CD4-positive, alpha-beta memory T cell (primary cell): Measurements from ENCODE around the gene MS4A4E. TPM values are rescaled to one million over a fixed set of nuclear protein-coding genes. Genes with fewer than 3 reads are reported as not detected.

ENCODE experiments used
- CTCF ChIA-PET: fragments of 350-600 bp; sonication (Branson Sonifier 250); formaldehyde crosslinking; loops from one replicate; lab custom pipeline; 2021; ENCODE audit warnings: inconsistent platforms; ENCODE audit not compliant: partially characterized antibody; lab: Charles Lee
- POLR2A ChIA-PET: fragments of 350-600 bp; sonication (Branson Sonifier 250); formaldehyde crosslinking; loops from one replicate; lab custom pipeline; 2021; ENCODE audit not compliant: partially characterized antibody; lab: Charles Lee
- DNase-seq, 5 donors: peaks; one replicate each; pipeline versions ENCODE4 v3.0.0 to v3.0.0-alpha.2; 2020 to 2022; ENCODE audit warnings: mixed read lengths in 1 of 5
- H3K27ac ChIP-seq: one replicate; pipeline ENCODE4 v1.7.0; 2013; ENCODE audit warnings: low read depth, low read length
- H3K27me3 ChIP-seq: 2 replicates; pipeline ENCODE4 v1.7.0; 2013; ENCODE audit warnings: mild to moderate bottlenecking, low read length, moderate library complexity; ENCODE audit not compliant: insufficient read depth
- H3K36me3 ChIP-seq: 2 replicates; pipeline ENCODE4 v1.7.0; 2013; ENCODE audit warnings: mild to moderate bottlenecking, low read length, moderate library complexity; ENCODE audit not compliant: insufficient read depth
- H3K4me1 ChIP-seq: 2 replicates; pipeline ENCODE4 v1.7.0; 2013; ENCODE audit warnings: mild to moderate bottlenecking, low read length, moderate library complexity; ENCODE audit not compliant: insufficient read depth
- H3K4me3 ChIP-seq, 2 donors: one replicate each; pipeline ENCODE4 v1.7.0; 2013; ENCODE audit warnings: low read length in 2 of 2, mild to moderate bottlenecking in 1 of 2
- H3K9me3 ChIP-seq, 2 donors: one replicate each; pipeline ENCODE4 v1.7.0; 2013; ENCODE audit warnings: low read length in 2 of 2, control low read depth in 1 of 2; ENCODE audit not compliant: control insufficient read depth in 1 of 2
- H3K27ac Mint-ChIP-seq, 7 donors: one replicate each; pipeline ENCODE4 v1.8.0; 2020 to 2021; ENCODE audit warnings: mixed read lengths in 7 of 7, mild to moderate bottlenecking in 6 of 7, inconsistent platforms in 3 of 7, moderate library complexity in 3 of 7
- H3K27me3 Mint-ChIP-seq, 2 donors: one replicate each; pipeline ENCODE4 v1.8.0; 2020 to 2021; ENCODE audit warnings: mixed read lengths in 2 of 2
- H3K36me3 Mint-ChIP-seq, 2 donors: one replicate each; pipeline ENCODE4 v1.8.0; 2020 to 2021; ENCODE audit warnings: mixed read lengths in 2 of 2, inconsistent platforms in 1 of 2, mild to moderate bottlenecking in 1 of 2
- H3K4me1 Mint-ChIP-seq, 4 donors: one replicate each; pipeline ENCODE4 v1.8.0; 2020 to 2021; ENCODE audit warnings: mixed read lengths in 4 of 4, mild to moderate bottlenecking in 1 of 4
- H3K4me3 Mint-ChIP-seq, 8 donors: one replicate each; pipeline ENCODE4 v1.8.0; 2020 to 2021; ENCODE audit warnings: mixed read lengths in 8 of 8, mild to moderate bottlenecking in 7 of 8, moderate library complexity in 6 of 8, inconsistent platforms in 3 of 8
- H3K9me3 Mint-ChIP-seq, 8 donors: one replicate each; pipeline ENCODE4 v1.8.0; 2020 to 2021; ENCODE audit warnings: mixed read lengths in 8 of 8, mild to moderate bottlenecking in 5 of 8, inconsistent platforms in 3 of 8, moderate library complexity in 1 of 8
- intact Hi-C: fragments of 100-400 bp; cut with micrococcal nuclease; formaldehyde crosslinking; loops from one replicate; pipeline ENCODE4 v1.15.1; 2023
- polyA plus RNA-seq, 2 donors: library from polyadenylated mRNA; unstranded; fragments of 300-500 nt; fragmentation: Illumina TruSeq; gene quantifications; one replicate each; pipeline ENCODE4 v1.2.3, GENCODE V29; 2021
- total RNA-seq, 2 experiments: library from RNA; stranded (reverse); gene quantifications; one replicate each; pipeline ENCODE4 v1.2.3, GENCODE V29; 2021

MS4A4E gene
- total and polyA plus RNA-seq, 4 experiments from 2014 or later: not detected

GRCh38 chr11:60175860-60176275, 67.1 kb downstream of the MS4A4E start:
- intact Hi-C loops: no loop called here
- Histone ChIP-seq H3K4me1 (no peaks in the 10 kb centered on the region), H3K4me3 (no peak overlapping the region), H3K36me3 (no peaks in the 10 kb centered on the region), H3K9me3 (no peaks in the 10 kb centered on the region), H3K27ac (no peak overlapping the region), H3K27me3 (no peaks in the 10 kb centered on the region)
- peaks cover 0 to 6% (median 4%) of the 10 kb centered on the region in 4 donors for H3K4me1 Mint-ChIP-seq
- H3K4me3 Mint-ChIP-seq: no peak overlapping the region
- H3K27ac Mint-ChIP-seq: peak overlapping the region in 1 of 7 donors; percentile 23
- POLR2A ChIA-PET: no interaction called here
- no peaks in the 10 kb centered on the region for H3K36me3 Mint-ChIP-seq
- CTCF ChIA-PET: no interaction called here
- peaks cover 0 to 2% (median 0%) of the 10 kb centered on the region in 8 donors for H3K9me3 Mint-ChIP-seq
- no peak for DNase-seq
- peaks cover 9 to 14% of the 10 kb centered on the region in 2 donors for H3K27me3 Mint-ChIP-seq

- Mint-ChIP-seq H3K36me3 (no peaks in the 10 kb centered on the region), H3K27ac (no peak overlapping the region), H3K9me3 (peaks cover 0 to 25% (median 13%) of the 10 kb centered on the region in 8 donors), H3K4me1 (peaks cover 0 to 6% (median 4%) of the 10 kb centered on the region in 4 donors), H3K27me3 (peaks cover 8 to 11% of the 10 kb centered on the region in 2 donors), H3K4me3 (no peak overlapping the region)
- intact Hi-C loops: no loop called here
- no peaks in the 10 kb centered on the region for H3K4me1 ChIP-seq
- no peak overlapping the region for H3K4me3 ChIP-seq
- no peak for DNase-seq
- POLR2A ChIA-PET: no interaction called here
- H3K9me3 ChIP-seq: peaks cover 0 to 5% of the 10 kb centered on the region in 2 donors
- no peak overlapping the region for H3K27ac ChIP-seq
- H3K36me3 ChIP-seq: no peaks in the 10 kb centered on the region
- no peaks in the 10 kb centered on the region for H3K27me3 ChIP-seq
- CTCF ChIA-PET: interaction anchor here (1.5 kb wide), 1 partner anchor 12 kb away, joined by 4 read pairs; no protein-coding TSS in a partner anchor
Measured at GRCh38 chr11:60172011-60172410, 70.9 kb downstream of the MS4A4E start.

DNA sequence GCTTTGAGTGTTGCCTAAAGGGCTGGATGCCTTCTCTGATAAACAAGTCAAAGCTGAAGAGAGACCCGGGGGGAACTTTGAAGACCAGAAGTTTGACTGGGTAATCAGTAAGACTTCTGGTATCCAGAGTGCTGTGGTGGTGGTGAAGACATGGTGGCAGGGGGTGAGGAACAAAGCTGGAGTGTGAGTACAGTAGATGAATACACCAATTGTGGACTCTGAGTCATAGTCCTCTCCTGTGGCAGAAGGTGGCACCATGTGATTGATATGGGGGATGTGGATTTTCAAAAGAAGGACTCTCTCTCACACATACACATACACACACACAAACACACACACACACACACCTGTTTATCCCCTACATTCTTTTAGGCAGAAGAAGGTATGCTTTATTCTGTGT, 72.4 kb downstream of the MS4A4E start:
- intact Hi-C loops: no loop called here
- CTCF ChIA-PET: interaction anchor here (1.5 to 1.6 kb wide), 2 partner anchors 11 to 14 kb away, joined by 3 to 4 read pairs; no protein-coding TSS in a partner anchor
- H3K27ac Mint-ChIP-seq: no peak overlapping the region
- no peak overlapping the region for H3K4me3 ChIP-seq
- DNase-seq: no peak
- no peak overlapping the region for H3K27ac ChIP-seq
- H3K9me3 ChIP-seq: peaks cover 0 to 5% of the 10 kb centered on the region in 2 donors
- no peaks in the 10 kb centered on the region for H3K4me1 ChIP-seq
- H3K27me3 Mint-ChIP-seq: peaks cover 10 to 16% of the 10 kb centered on the region in 2 donors
- no peaks in the 10 kb centered on the region for H3K36me3 ChIP-seq
- POLR2A ChIA-PET: no interaction called here
- H3K4me3 Mint-ChIP-seq: no peak overlapping the region
- H3K4me1 Mint-ChIP-seq: peaks cover 0 to under 1% (median under 1%) of the 10 kb centered on the region in 4 donors
- H3K36me3 Mint-ChIP-seq: no peaks in the 10 kb centered on the region
- H3K9me3 Mint-ChIP-seq: peaks cover 0 to 28% (median 13%) of the 10 kb centered on the region in 8 donors
- no peaks in the 10 kb centered on the region for H3K27me3 ChIP-seq

DNA sequence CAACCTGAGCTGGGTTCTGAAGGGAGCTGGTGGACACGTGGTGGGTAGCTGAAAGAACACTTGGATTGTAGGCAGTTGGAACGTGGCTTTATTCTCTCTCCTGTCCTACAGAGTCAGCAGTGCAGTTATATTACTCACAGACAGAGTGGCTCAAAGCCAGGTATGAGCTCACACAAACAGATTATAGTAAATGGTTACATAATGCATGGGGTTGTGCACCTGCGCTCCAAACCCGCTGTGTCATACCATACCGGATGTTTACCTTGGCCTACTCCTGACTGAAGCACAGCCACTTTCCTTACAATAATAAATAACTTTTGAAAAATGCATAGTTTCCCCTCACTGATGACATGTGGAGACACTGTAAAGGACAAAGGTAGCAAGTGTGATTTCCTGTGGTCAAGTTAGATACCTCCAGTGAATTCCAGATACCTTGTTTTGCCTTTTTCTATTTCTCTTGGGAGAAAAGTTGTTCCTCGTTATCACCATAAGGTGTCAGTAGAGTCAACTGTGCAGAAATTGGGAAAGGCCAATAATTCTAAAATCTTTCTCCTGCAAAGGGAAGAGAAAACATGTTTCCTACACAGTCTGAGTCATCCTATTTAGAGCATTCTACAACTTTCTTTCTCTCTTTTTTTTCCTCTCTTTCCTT, 73.5 kb downstream of the MS4A4E start:
- Mint-ChIP-seq H3K4me1 (peaks cover 0 to 4% (median 0%) of the 10 kb centered on the region in 4 donors), H3K27me3 (peaks cover 7 to 11% of the 10 kb centered on the region in 2 donors), H3K9me3 (peaks cover 0 to 28% (median 13%) of the 10 kb centered on the region in 8 donors), H3K36me3 (no peaks in the 10 kb centered on the region), H3K4me3 (no peak overlapping the region), H3K27ac (no peak overlapping the region)
- Histone ChIP-seq H3K4me3 (no peak overlapping the region), H3K9me3 (peaks cover 0 to 5% of the 10 kb centered on the region in 2 donors), H3K4me1 (no peaks in the 10 kb centered on the region), H3K36me3 (no peaks in the 10 kb centered on the region), H3K27me3 (no peaks in the 10 kb centered on the region), H3K27ac (no peak overlapping the region)
- DNase-seq: no peak
- ChIA-PET CTCF (interaction anchor here (1.6 kb wide), 1 partner anchor 13 kb away, joined by 3 read pairs; no protein-coding TSS in a partner anchor), POLR2A (no interaction called here)
- intact Hi-C loops: no loop called here

DNA sequence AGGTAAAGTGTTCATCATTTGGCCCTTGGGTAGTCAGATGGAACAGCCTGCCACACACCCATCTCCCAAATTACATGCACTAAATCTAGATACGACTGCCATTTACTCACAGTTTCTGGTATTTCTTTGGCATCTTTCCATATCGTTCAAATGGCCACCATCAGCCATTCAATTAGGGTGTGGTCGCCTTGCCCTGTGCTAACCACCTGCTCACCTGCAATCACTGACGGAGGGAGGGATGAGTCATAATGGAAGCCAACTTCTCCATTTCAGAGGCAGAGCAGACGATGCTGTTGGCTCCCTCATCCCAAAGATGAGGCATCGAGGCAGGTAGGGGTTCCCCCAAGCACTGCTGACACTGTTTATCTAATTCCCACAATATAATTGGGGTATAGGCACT, 74.6 kb downstream of the MS4A4E start:
- intact Hi-C loops: no loop called here
- ChIA-PET POLR2A (no interaction called here), CTCF (no interaction called here)
- Mint-ChIP-seq H3K27me3 (peaks cover 11 to 12% of the 10 kb centered on the region in 2 donors), H3K9me3 (peaks cover 0 to 28% (median 13%) of the 10 kb centered on the region in 8 donors), H3K27ac (no peak overlapping the region), H3K36me3 (no peaks in the 10 kb centered on the region), H3K4me3 (peak overlapping the region in 1 of 8 donors; percentile 22), H3K4me1 (peaks cover 0 to 4% (median 0%) of the 10 kb centered on the region in 4 donors)
- Histone ChIP-seq H3K4me3 (no peak overlapping the region), H3K36me3 (no peaks in the 10 kb centered on the region), H3K4me1 (no peaks in the 10 kb centered on the region), H3K27ac (no peak overlapping the region), H3K9me3 (peaks cover 0 to 5% of the 10 kb centered on the region in 2 donors), H3K27me3 (no peaks in the 10 kb centered on the region)
- no peak for DNase-seq

DNA sequence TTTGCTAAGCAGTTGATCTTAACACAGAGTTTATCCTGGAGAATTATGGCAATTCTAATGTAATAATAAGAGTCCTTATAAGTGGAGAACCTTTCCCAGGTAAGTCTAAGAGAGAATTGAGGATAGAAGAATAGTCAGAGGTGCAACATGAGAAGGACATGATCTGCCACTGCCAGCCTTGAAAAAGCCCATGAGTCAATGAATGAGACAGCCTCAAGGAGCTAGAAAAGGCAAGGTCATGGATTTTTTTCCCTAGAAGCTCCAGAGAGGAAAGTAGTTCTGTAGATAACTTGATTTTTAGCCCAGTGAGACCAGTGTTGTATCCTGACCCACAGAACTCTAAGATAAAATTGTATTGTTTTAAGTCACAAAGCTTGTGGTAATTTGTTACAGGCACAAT, 77.0 kb downstream of the MS4A4E start:
- Histone ChIP-seq H3K27me3 (no peaks in the 10 kb centered on the region), H3K36me3 (no peaks in the 10 kb centered on the region), H3K27ac (no peak overlapping the region), H3K4me1 (no peaks in the 10 kb centered on the region), H3K4me3 (no peak overlapping the region), H3K9me3 (peaks cover 0 to 5% of the 10 kb centered on the region in 2 donors)
- Mint-ChIP-seq H3K4me3 (no peak overlapping the region), H3K27me3 (peaks cover 9 to 10% of the 10 kb centered on the region in 2 donors), H3K4me1 (peaks cover 0 to 4% (median 0%) of the 10 kb centered on the region in 4 donors), H3K27ac (no peak overlapping the region), H3K9me3 (peaks cover 0 to 28% (median 12%) of the 10 kb centered on the region in 8 donors), H3K36me3 (no peaks in the 10 kb centered on the region)
- ChIA-PET POLR2A (no interaction called here), CTCF (no interaction called here)
- intact Hi-C loops: no loop called here
- no peak for DNase-seq

- H3K9me3 Mint-ChIP-seq: peaks cover 0 to 26% (median 11%) of the 10 kb centered on the region in 8 donors
- H3K36me3 Mint-ChIP-seq: no peaks in the 10 kb centered on the region
- DNase-seq: no peak
- CTCF ChIA-PET: no interaction called here
- H3K4me1 ChIP-seq: no peaks in the 10 kb centered on the region
- no peak overlapping the region for H3K27ac ChIP-seq
- peaks cover 11% of the 10 kb centered on the region in 2 donors for H3K27me3 Mint-ChIP-seq
- H3K27ac Mint-ChIP-seq: no peak overlapping the region
- no peak overlapping the region for H3K4me3 ChIP-seq
- no peak overlapping the region for H3K4me3 Mint-ChIP-seq
- H3K4me1 Mint-ChIP-seq: peaks cover 0 to 4% (median 0%) of the 10 kb centered on the region in 4 donors
- peaks cover 0 to 5% of the 10 kb centered on the region in 2 donors for H3K9me3 ChIP-seq
- POLR2A ChIA-PET: no interaction called here
- H3K36me3 ChIP-seq: no peaks in the 10 kb centered on the region
- intact Hi-C loops: no loop called here
- H3K27me3 ChIP-seq: no peaks in the 10 kb centered on the region
Measured at GRCh38 chr11:60165538-60165937, 77.4 kb downstream of the MS4A4E start.
